Naive thymus-derived CD4-positive, alpha-beta T cell (primary cell): Measurements from ENCODE around the gene ERO1A. TPM values are rescaled to one million over a fixed set of nuclear protein-coding genes. Genes with fewer than 3 reads are reported as not detected.

Source experiments
- ATAC-seq: fragments of 150-1000 bp; cut with Tn5 transposase; 2 replicates; pipeline ENCODE4 v1.10.0; 2021; ENCODE audit warnings: mild to moderate bottlenecking, moderate library complexity
- CTCF ChIA-PET: fragments of 350-600 bp; sonication (Branson Sonifier 250); formaldehyde crosslinking; loops from one replicate; lab custom pipeline; 2021; ENCODE audit warnings: antibody characterized with exemption; lab: Charles Lee
- POLR2A ChIA-PET: fragments of 350-600 bp; sonication (Branson Sonifier 250); formaldehyde crosslinking; loops from one replicate; lab custom pipeline; 2021; ENCODE audit warnings: antibody characterized with exemption, inconsistent platforms; lab: Charles Lee
- DNase-seq, 9 donors: peaks; one replicate each; pipeline versions ENCODE4 v3.0.0 to v3.0.0-alpha.2; 2020 to 2022; ENCODE audit warnings: mixed read lengths in 1 of 9
- H3K27ac ChIP-seq: one replicate; pipeline ENCODE4 v1.7.0; 2013; ENCODE audit warnings: mild to moderate bottlenecking, low read depth, low read length, moderate library complexity
- H3K27me3 ChIP-seq, 2 donors: one replicate each; pipeline ENCODE4 v1.7.0; 2013; ENCODE audit warnings: low read length in 2 of 2, mild to moderate bottlenecking in 2 of 2, moderate library complexity in 2 of 2; ENCODE audit not compliant: control insufficient read depth in 2 of 2, insufficient read depth in 2 of 2
- H3K36me3 ChIP-seq, 3 experiments: 1 replicate in 2 of 3; 2 replicates in 1 of 3; pipeline ENCODE4 v1.7.0; 2013; ENCODE audit warnings: low read length in 3 of 3, mild to moderate bottlenecking in 3 of 3, moderate library complexity in 1 of 3; ENCODE audit not compliant: insufficient read depth in 3 of 3, control insufficient read depth in 2 of 3
- H3K4me1 ChIP-seq, 2 donors: one replicate each; pipeline ENCODE4 v1.7.0; 2013; ENCODE audit warnings: low read length in 2 of 2, mild to moderate bottlenecking in 2 of 2, moderate library complexity in 1 of 2; ENCODE audit not compliant: control insufficient read depth in 2 of 2, insufficient read depth in 2 of 2
- H3K4me3 ChIP-seq: 2 replicates; pipeline ENCODE4 v1.7.0; 2013; ENCODE audit warnings: mild to moderate bottlenecking, low read length
- H3K9me3 ChIP-seq, 3 experiments: 1 replicate in 2 of 3; 2 replicates in 1 of 3; pipeline ENCODE4 v1.7.0; 2013; ENCODE audit warnings: low read length in 3 of 3; ENCODE audit not compliant: control insufficient read depth in 2 of 3
- H3K27ac Mint-ChIP-seq, 9 donors: one replicate each; pipeline ENCODE4 v1.8.0; 2020 to 2022; ENCODE audit warnings: mixed read lengths in 9 of 9, mild to moderate bottlenecking in 8 of 9, moderate library complexity in 5 of 9, inconsistent platforms in 2 of 9
- H3K27me3 Mint-ChIP-seq, 5 donors: one replicate each; pipeline ENCODE4 v1.8.0; 2021 to 2022; ENCODE audit warnings: mixed read lengths in 5 of 5, mild to moderate bottlenecking in 1 of 5
- H3K36me3 Mint-ChIP-seq, 5 donors: one replicate each; pipeline ENCODE4 v1.8.0; 2020 to 2022; ENCODE audit warnings: mixed read lengths in 5 of 5, mild to moderate bottlenecking in 3 of 5, inconsistent platforms in 1 of 5
- H3K4me1 Mint-ChIP-seq, 7 donors: one replicate each; pipeline ENCODE4 v1.8.0; 2020 to 2022; ENCODE audit warnings: mixed read lengths in 7 of 7, mild to moderate bottlenecking in 3 of 7, inconsistent platforms in 1 of 7
- H3K4me3 Mint-ChIP-seq, 10 donors: one replicate each; pipeline ENCODE4 v1.8.0; 2020 to 2022; ENCODE audit warnings: mild to moderate bottlenecking in 10 of 10, mixed read lengths in 10 of 10, moderate library complexity in 6 of 10, inconsistent platforms in 2 of 10
- H3K9me3 Mint-ChIP-seq, 11 donors: one replicate each; pipeline ENCODE4 v1.8.0; 2020 to 2022; ENCODE audit warnings: mixed read lengths in 11 of 11, mild to moderate bottlenecking in 4 of 11, inconsistent platforms in 1 of 11, moderate library complexity in 1 of 11
- intact Hi-C, 2 donors: fragments of 100-400 bp; cut with micrococcal nuclease; formaldehyde crosslinking; loops; one replicate each; pipeline ENCODE4 v1.15.1; 2023
- polyA plus RNA-seq, 2 donors: library from polyadenylated mRNA; unstranded; fragments of 300-500 nt; fragmentation: Illumina TruSeq; gene quantifications; one replicate each; pipeline ENCODE4 v1.2.3, GENCODE V29; 2021
- total RNA-seq, 6 experiments: library from RNA in 5 of 6; stranded (reverse) in 5 of 6; gene quantifications; 1 replicate in 5 of 6; 2 replicates in 1 of 6; pipeline ENCODE4 v1.2.3 and lab custom pipeline; 2021 to 2026

The ERO1A gene, protein sequence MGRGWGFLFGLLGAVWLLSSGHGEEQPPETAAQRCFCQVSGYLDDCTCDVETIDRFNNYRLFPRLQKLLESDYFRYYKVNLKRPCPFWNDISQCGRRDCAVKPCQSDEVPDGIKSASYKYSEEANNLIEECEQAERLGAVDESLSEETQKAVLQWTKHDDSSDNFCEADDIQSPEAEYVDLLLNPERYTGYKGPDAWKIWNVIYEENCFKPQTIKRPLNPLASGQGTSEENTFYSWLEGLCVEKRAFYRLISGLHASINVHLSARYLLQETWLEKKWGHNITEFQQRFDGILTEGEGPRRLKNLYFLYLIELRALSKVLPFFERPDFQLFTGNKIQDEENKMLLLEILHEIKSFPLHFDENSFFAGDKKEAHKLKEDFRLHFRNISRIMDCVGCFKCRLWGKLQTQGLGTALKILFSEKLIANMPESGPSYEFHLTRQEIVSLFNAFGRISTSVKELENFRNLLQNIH
- total RNA-seq (100 to 1,000 TPM in 1 of 5 experiments, 10 to 100 TPM in 4; 65.3 to 201 (median 68.7) TPM), polyA plus RNA-seq (10 to 100 TPM; 32.1 to 33.8 TPM), total RNA-seq (lab: John Stamatoyannopoulos, UW) (60.0 reads per million, percentile 75 among the genes with 10 or more reads in this experiment)

DNA sequence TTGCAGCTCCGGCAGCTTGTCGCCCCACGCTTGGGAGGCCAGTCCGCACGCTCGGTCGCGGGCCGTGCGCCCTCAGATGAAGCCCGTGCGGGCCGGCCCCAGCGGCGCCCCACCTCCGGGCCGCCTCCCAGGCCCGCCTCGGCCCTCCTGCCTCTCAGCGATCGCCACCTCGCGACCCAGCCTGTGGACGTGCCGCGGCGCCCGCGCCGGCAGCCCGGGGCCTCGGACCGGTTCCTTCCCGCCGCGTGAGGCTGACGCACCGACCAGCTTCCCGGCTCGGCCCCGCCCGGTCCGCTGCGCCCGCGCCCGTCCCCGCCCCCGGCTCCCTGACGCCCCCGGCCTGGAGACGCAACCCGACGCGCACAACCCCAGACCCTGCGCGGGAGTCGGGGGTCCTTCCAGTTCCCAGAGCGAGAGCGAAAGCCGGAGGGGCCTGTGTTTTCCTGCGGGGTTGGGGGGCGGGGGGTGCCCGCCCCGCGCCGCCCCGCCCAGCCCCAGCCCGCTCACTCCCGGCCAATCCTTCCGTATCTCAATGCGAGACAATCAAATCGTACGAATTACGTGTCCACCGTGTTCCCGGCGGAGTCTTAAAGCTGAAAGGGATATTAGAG, at the start of gene ERO1A:
Gene ERO1A, minus strand, starts transcription at position 78 of the 611 bp plus-strand sequence. Its CDS starts 77 bp downstream, at position 1.
- Histone ChIP-seq H3K9me3 (no peaks in the 10 kb centered on the region), H3K36me3 (peaks cover 0 to 5% (median 0%) of the 10 kb centered on the region in 3 experiments), H3K27me3 (no peaks in the 10 kb centered on the region), H3K27ac (peak within 1 kb of the TSS; percentile 85), H3K4me3 (peak within 1 kb of the TSS; percentile 79), H3K4me1 (peaks cover 26 to 27% of the 10 kb centered on the region in 2 donors)
- intact Hi-C loops: loop anchor here (2.0 to 10.0 kb wide), 3 partner anchors 17 to 459 kb away; partner anchors contain the start of genes DDHD1 (in 1 of the 2) and PTGER2 (in 1 of the 2)
- ATAC-seq (peak; percentile 82), DNase-seq (peak; percentile 26 to 83 (median 53))
- Mint-ChIP-seq H3K27ac (peak within 1 kb of the TSS; percentile 94 to 99 (median 98)), H3K36me3 (peaks cover 0 to 22% (median 4%) of the 10 kb centered on the region in 5 donors), H3K4me1 (peaks cover 32 to 47% (median 42%) of the 10 kb centered on the region in 7 donors), H3K9me3 (peaks cover 0 to 1% (median 0%) of the 10 kb centered on the region in 11 donors), H3K27me3 (no peaks in the 10 kb centered on the region), H3K4me3 (peak within 1 kb of the TSS; percentile 95 to 99 (median 99))
- ChIA-PET POLR2A (interaction anchor here (0.6 to 3.6 kb wide), 17 partner anchors 9 to 457 kb away, joined by 3 to 15 read pairs (median 6); partner anchors contain the start of genes DDHD1, GPR137C, STYX and TXNDC16), CTCF (interaction anchor here (0.9 kb wide), 1 partner anchor 16 kb away, joined by 6 read pairs; no protein-coding TSS in a partner anchor)

DNA sequence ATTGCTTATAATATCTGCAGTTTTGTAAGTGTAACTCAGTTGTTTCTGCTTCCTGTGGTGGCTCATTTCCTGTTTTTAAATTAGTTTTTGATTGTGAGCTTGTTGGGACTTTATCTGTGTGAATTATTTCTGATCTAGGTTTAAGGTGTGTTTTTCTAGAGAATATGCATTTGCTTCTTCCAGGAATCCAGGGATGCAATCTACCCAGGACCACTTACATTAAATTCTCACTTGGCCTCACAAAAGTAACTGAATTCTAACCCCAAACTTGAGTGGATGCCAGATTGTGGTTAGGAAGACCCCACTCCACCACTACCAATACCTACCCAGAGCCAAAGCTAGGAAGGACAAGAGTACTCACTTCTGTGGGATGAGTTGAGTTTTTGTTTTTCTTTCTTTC, 46.5 kb upstream of the ERO1A start:
- ChIA-PET CTCF (interaction anchor here (0.6 to 1.2 kb wide), 6 partner anchors 10 to 186 kb away, joined by 3 to 5 read pairs (median 3); no protein-coding TSS in a partner anchor), POLR2A (interaction anchor here (0.6 to 7.2 kb wide), 16 partner anchors 14 to 721 kb away, joined by 3 to 119 read pairs (median 7); partner anchors contain the start of genes DDHD1, ERO1A, GNPNAT1 and PSMC6)
- H3K36me3 Mint-ChIP-seq: peaks cover 0 to 36% (median 31%) of the 10 kb centered on the region in 5 donors
- peaks cover 0 to 8% (median 0%) of the 10 kb centered on the region in 11 donors for H3K9me3 Mint-ChIP-seq
- H3K27ac ChIP-seq: peak overlapping the region; percentile 68
- peak overlapping the region; percentile 75 to 93 (median 84) for H3K4me3 Mint-ChIP-seq
- H3K27ac Mint-ChIP-seq: peak overlapping the region; percentile 92 to 100 (median 96)
- H3K27me3 Mint-ChIP-seq: no peaks in the 10 kb centered on the region
- H3K27me3 ChIP-seq: no peaks in the 10 kb centered on the region
- peak in 7 of 9 donors; percentile 13 to 52 (median 40) for DNase-seq
- H3K4me1 ChIP-seq: peaks cover 48 to 64% of the 10 kb centered on the region in 2 donors
- H3K4me1 Mint-ChIP-seq: peaks cover 42 to 90% (median 74%) of the 10 kb centered on the region in 7 donors
- intact Hi-C loops: loop anchor here (1.0 to 5.0 kb wide), 8 partner anchors 9 to 190 kb away; partner anchors contain the start of genes PSMC6 (in 2 of the 2), STYX (in 2 of the 2), GNPNAT1 (in 1 of the 2) and GPR137C (in 1 of the 2)
- H3K36me3 ChIP-seq: peaks cover under 1 to 7% (median 4%) of the 10 kb centered on the region in 3 experiments
- ATAC-seq: peak; percentile 60
- no peaks in the 10 kb centered on the region for H3K9me3 ChIP-seq
- H3K4me3 ChIP-seq: peak overlapping the region; percentile 54

DNA sequence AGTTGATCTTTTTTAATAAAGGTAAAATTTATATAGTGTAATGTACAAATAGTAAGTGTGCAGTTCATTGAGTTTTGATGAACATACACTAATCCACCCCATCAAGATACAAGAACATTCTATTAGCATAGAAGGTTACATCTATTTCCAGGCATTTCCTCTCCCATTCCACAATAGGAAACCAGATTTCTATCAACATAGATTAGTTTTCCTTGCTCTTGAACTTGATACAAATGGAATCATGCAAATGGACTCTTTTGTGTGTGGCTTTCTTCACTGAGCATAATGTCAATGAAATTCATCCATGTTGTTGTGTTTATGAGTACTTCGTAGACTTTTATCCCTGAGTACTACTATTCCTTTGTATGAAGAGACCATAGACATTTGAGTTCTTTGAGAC, 45.4 kb upstream of the ERO1A start:
- peaks cover 0 to 8% (median 0%) of the 10 kb centered on the region in 11 donors for H3K9me3 Mint-ChIP-seq
- no peak overlapping the region for H3K4me3 ChIP-seq
- peaks cover 0 to 5% (median 0%) of the 10 kb centered on the region in 3 experiments for H3K36me3 ChIP-seq
- POLR2A ChIA-PET: interaction anchor here (1.1 to 7.2 kb wide), 6 partner anchors 13 to 50 kb away, joined by 4 to 119 read pairs (median 8); partner anchors contain the start of genes GNPNAT1 and STYX
- H3K4me1 Mint-ChIP-seq: peaks cover 47 to 92% (median 77%) of the 10 kb centered on the region in 7 donors
- peaks cover 53 to 63% of the 10 kb centered on the region in 2 donors for H3K4me1 ChIP-seq
- intact Hi-C loops: loop anchor here (1.0 to 5.0 kb wide), 7 partner anchors 10 to 188 kb away; partner anchors contain the start of genes GNPNAT1 (in 1 of the 2), GPR137C (in 1 of the 2), PSMC6 (in 1 of the 2) and STYX (in 1 of the 2)
- peaks cover 0 to 34% (median 23%) of the 10 kb centered on the region in 5 donors for H3K36me3 Mint-ChIP-seq
- no peaks in the 10 kb centered on the region for H3K9me3 ChIP-seq
- no peaks in the 10 kb centered on the region for H3K27me3 ChIP-seq
- peak overlapping the region in 7 of 10 donors; percentile 16 to 93 (median 77) for H3K4me3 Mint-ChIP-seq
- peak overlapping the region; percentile 22 for H3K27ac ChIP-seq
- ATAC-seq (no peak), DNase-seq (no peak)
- H3K27ac Mint-ChIP-seq: peak overlapping the region in 8 of 9 donors; percentile 56 to 100 (median 94)
- no peaks in the 10 kb centered on the region for H3K27me3 Mint-ChIP-seq
- CTCF ChIA-PET: interaction anchor here (1.1 kb wide), 1 partner anchor 9 kb away, joined by 3 read pairs; no protein-coding TSS in a partner anchor

DNA sequence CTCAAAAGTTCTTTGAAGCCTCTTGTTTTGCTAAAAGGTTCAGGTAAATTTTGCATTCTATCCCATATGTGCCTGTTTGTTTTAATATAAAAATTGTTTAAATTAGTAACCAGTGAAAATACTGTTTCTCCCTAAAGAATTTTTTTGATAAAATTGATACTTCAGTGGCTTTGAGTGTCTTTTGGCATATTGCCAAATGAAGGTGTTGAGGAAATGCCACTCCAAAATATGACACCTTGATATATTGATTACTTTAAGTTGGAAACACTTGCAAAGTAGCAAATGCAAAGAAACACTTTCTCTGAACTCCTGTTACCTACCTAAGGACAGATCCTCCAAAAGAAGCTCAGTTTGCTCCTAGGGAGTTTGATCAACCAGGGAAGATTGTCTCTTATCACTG, 43.1 kb upstream of the ERO1A start:
- intact Hi-C loops: no loop called here
- Mint-ChIP-seq H3K4me1 (peaks cover 48 to 96% (median 81%) of the 10 kb centered on the region in 7 donors), H3K27me3 (no peaks in the 10 kb centered on the region), H3K4me3 (peak overlapping the region in 8 of 10 donors; percentile 5 to 65 (median 44)), H3K9me3 (peaks cover 0 to 8% (median 0%) of the 10 kb centered on the region in 11 donors), H3K36me3 (peaks cover 2 to 36% (median 36%) of the 10 kb centered on the region in 5 donors), H3K27ac (peak overlapping the region in 8 of 9 donors; percentile 53 to 100 (median 84))
- ATAC-seq: no peak
- Histone ChIP-seq H3K27me3 (no peaks in the 10 kb centered on the region), H3K27ac (peak overlapping the region; percentile 11), H3K4me3 (no peak overlapping the region), H3K36me3 (peaks cover 0 to 11% (median 0%) of the 10 kb centered on the region in 3 experiments), H3K4me1 (peaks cover 50 to 54% of the 10 kb centered on the region in 2 donors), H3K9me3 (no peaks in the 10 kb centered on the region)
- DNase-seq: peak in 2 of 9 donors; percentile 20 to 25
- CTCF ChIA-PET: interaction anchor here (0.7 kb wide), 1 partner anchor 846 kb away, joined by 3 read pairs; no protein-coding TSS in a partner anchor
- POLR2A ChIA-PET: interaction anchor here (1.0 to 7.2 kb wide), 2 partner anchors 11 to 43 kb away, joined by 3 to 119 read pairs; partner anchors contain the start of genes ERO1A and STYX

DNA sequence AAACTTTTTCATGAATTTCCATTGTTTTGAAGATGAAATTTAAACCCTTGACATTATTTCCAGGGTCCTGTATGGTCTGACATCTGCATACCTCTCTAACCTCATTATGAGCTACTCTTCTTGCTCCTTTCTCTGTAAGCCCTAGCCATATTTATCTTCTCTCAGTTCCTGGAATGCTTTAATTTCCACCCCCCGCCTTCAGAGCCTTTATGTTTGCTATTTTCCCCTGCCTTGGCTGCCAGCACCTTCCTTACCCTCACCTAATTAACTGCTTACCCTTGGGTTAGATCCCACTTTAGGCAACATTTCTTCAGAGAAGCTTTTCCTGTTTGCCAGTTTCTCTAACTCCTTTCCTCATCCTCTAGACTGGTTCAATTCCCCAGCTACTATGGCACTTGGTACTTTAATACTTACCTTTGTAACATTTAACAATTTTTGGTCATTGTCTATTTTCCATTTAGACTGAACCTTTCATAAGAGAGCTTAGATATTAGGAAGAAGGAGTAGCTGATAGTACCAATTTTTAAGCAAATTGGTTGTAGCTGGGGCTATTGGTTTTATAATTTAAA, 40.6 kb upstream of the ERO1A start:
- Histone ChIP-seq H3K36me3 (peaks cover 0 to 17% (median 0%) of the 10 kb centered on the region in 3 experiments), H3K4me1 (peaks cover 42 to 47% of the 10 kb centered on the region in 2 donors), H3K27me3 (no peaks in the 10 kb centered on the region), H3K27ac (peak overlapping the region; percentile 19), H3K4me3 (no peak overlapping the region), H3K9me3 (no peaks in the 10 kb centered on the region)
- Mint-ChIP-seq H3K27me3 (no peaks in the 10 kb centered on the region), H3K4me1 (peaks cover 41 to 95% (median 77%) of the 10 kb centered on the region in 7 donors), H3K4me3 (peak overlapping the region; percentile 1 to 73 (median 50)), H3K9me3 (peaks cover 0 to 8% (median 0%) of the 10 kb centered on the region in 11 donors), H3K36me3 (peaks cover 6 to 48% (median 37%) of the 10 kb centered on the region in 5 donors), H3K27ac (peak overlapping the region in 8 of 9 donors; percentile 73 to 100 (median 86))
- intact Hi-C loops: no loop called here
- ATAC-seq (no peak), DNase-seq (no peak)
- ChIA-PET POLR2A (interaction anchor here (0.6 to 2.2 kb wide), 5 partner anchors 8 to 373 kb away, joined by 3 to 9 read pairs (median 4); partner anchors contain the start of genes GPR137C and TXNDC16), CTCF (interaction anchor here (0.6 kb wide), 1 partner anchor 34 kb away, joined by 3 read pairs; no protein-coding TSS in a partner anchor)
